Measurements from ENCODE around the gene SPDEF.

Gene SPDEF

GRCh38 chr6:34544776-34545471, 11.2 kb downstream of the SPDEF start:
- no peak for DNase-seq (ENCODE audit: low read depth)

- no peak for DNase-seq (ENCODE audit: low read depth)
Measured at GRCh38 chr6:34544052-34544604, 12.0 kb downstream of the SPDEF start.

- DNase-seq (ENCODE audit: low read depth): no peak
Measured at GRCh38 chr6:34543421-34543820, 12.7 kb downstream of the SPDEF start.

DNA sequence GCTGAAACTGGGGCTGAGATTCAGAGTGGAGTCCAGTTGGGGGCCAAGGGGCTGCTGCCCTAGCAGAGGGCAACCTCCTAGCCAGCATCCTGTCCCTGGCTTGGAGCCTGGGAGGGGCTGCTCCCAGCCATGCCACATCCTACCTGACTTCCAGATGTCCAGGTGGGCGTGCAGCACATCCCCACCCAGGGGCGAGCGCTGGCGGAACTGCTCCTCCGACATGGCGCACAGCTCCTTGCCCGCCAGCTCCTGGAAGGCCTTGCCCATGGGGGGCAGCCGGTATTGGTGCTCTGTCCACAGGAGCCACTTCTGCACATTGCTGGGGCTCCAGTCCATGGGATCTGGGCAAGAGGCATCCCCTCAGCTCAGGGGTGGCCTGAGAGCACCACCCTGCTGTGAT, 15.3 kb downstream of the SPDEF start:
- no peak for DNase-seq (ENCODE audit: low read depth)

DNA sequence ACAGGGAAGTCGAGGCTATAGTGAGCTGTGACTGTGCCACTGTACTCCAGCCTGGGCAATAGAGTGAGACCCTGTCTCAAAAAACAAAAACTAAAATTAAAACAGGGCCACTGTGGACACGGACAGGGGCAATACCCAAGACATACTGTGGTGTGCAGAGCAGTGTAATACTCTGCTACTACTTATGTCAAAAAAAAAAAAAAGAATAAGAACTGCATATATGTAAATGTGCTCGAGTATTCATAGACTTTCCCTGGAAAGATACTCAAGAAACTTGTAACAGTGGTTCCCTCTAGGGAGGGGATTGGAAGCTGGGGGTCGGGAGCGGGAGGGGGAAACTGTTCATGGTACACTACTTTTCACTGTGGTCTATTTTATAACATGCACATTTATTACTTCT, 15.9 kb downstream of the SPDEF start:
- DNase-seq (ENCODE audit: low read depth): no peak

DNA sequence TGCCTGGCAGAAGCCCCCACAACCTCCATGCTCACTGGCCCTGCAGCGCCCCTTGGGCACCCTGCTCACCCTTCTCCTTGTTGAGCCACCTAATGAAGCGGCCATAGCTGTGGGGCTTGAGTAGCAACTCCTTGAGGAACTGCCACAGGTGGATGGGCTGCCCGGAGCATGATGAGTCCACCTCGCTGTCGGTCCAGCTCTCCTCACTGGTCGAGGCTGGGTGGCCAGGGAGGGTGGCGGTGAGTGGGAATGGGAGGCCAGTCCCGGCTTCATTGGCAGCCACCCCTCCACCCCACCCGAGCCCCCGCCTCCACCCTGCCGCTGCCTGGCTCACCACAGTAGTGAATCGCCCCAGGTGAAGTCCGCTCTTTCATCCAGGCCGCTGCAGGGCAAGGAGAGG, 16.9 kb downstream of the SPDEF start:
- no peak for DNase-seq (ENCODE audit: low read depth)

- DNase-seq (ENCODE audit: low read depth): no peak
Measured at GRCh38 chr6:34538581-34538980, 17.5 kb downstream of the SPDEF start.

GRCh38 chr6:34537922-34538550, 18.1 kb downstream of the SPDEF start:
- DNase-seq (ENCODE audit: low read depth): no peak

DNA sequence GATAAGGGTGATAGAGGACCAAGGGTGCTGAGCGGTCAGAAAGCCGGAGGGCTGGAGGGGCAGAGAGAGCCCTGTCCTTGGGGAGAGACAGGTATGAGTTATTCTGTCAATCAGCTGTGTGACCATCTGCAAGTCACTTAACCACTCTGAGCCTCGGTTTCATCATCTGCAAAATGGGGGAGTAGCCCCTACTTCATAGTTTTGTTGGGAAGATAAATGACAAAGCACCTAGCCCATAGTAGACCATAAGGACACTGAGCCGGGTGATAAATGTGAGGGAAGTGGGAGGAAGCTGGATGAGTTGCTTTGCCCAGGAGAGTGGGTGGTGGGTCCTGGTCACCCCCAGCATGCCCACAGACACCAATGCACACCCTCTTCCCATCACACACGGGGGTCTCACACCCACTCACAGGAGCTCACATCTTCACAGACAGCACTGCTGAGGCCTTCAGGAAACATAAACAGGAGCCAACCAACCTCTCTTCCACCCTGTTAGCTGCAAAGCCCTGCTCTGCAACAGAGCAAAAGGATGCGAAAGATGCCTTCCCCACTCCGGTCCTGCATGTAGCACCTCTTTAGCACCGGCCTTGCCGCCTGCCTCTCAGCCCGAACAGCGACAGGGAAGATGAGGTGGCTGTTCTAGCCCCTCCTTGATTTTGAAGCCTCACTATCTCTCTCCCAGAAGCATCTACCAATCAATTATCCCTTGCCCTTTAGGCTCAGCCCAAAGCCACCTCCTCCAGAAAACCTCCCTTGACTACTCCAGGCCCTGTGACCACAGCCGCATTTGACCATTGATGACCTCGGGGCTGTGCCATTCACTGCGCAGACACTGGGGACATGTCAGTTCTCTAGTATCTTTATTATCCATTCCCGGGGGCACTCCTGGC, 18.9 kb downstream of the SPDEF start:
- no peak for DNase-seq (ENCODE audit: low read depth)

- DNase-seq (ENCODE audit: low read depth): no peak
Measured at GRCh38 chr6:34536251-34536958, 19.7 kb downstream of the SPDEF start.

DNA sequence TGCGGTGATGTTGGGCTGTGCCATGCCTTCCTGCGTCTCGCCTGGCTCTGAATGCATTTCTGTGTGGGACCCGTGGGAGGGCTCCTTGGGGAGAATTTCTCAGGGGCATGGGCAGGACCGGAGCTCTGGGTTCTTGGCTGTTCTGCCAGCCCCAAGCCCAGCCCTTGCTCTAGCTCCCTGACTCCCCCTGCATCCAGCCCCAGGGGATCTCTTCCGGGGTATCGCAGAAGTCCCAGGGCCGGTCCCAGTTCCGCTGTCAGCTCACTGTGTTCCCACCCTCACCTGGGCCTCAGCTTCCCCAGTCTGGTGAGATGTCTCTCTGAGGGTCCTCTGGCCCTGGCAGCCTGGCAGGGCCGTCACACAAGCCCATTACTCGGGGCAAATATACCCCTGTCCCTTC, 20.5 kb downstream of the SPDEF start:
- DNase-seq (ENCODE audit: low read depth): no peak

DNA sequence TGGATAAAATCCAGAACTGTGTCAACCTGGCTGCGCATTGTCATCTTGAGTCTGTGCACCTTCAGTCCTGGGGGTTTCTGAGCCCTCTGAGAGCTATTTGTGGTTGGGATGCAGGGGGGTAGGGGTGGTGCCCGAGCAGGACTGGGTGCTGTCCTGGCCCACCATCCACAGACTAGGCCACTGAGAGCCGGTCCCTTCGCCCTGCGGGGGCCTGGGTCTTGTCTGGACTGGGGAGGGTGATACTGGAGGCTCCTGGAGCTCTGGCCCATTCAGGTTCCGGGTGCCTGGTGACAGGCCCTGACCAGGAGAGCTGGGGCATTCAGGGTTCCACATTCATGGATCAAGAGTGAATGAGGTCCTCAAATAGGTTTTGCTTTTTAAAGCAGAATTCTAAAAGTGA, 20.9 kb downstream of the SPDEF start:
- DNase-seq (ENCODE audit: low read depth): no peak

GRCh38 chr6:34534656-34535055, 21.5 kb downstream of the SPDEF start:
- no peak for DNase-seq (ENCODE audit: low read depth)

- DNase-seq (ENCODE audit: low read depth): no peak
Measured at GRCh38 chr6:34534146-34534545, 22.0 kb downstream of the SPDEF start.

DNA sequence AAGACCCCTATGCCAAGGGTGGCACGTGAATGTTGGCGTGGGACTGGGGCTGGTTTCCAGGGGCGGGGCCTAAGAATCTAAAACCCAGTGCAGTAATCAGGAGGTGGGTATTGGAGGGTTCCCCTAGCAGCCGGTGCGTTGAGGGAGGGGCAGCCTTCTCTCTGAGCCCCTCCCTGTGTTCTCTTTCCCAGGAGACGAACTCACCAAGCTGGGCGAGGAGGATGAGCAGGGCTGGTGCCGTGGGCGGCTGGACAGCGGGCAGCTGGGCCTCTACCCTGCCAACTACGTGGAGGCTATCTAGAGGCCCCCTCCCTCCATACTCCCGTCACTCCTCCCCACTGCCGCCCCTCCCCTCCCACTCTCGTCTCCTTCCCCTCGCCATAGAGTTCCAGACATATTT, 23.9 kb downstream of the SPDEF start:
- DNase-seq (ENCODE audit: low read depth): no peak

DNA sequence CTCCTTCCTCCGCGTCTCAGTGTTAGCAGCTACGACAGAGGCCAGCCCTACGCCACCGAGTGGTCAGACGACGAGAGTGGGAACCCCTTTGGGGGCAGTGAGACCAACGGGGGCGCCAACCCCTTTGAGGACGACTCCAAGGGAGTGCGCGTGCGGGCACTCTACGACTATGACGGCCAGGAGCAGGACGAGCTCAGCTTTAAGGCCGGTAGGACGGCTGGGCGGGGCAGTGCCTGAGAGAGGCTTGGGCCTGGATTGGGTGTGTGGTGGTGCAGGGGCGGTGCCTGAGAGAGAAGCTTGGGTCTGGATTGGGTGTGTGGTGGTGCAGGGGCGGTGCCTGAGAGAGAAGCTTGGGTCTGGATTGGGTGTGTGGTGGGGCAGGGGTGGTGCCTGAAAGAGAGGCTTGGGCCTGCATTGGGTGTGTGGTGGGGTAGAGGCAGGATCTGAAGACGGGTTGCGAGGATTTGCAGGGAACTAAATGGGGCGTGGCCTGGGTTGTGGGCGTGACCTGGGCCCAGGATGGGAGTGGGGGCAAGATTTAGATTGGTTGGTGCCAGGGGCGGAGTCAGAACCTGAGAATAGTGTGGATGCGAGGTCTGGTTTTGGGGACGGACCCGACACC, 24.4 kb downstream of the SPDEF start:
- DNase-seq (ENCODE audit: low read depth): no peak

- DNase-seq (ENCODE audit: low read depth): no peak
Measured at GRCh38 chr6:34530753-34531365, 25.3 kb downstream of the SPDEF start.

DNA sequence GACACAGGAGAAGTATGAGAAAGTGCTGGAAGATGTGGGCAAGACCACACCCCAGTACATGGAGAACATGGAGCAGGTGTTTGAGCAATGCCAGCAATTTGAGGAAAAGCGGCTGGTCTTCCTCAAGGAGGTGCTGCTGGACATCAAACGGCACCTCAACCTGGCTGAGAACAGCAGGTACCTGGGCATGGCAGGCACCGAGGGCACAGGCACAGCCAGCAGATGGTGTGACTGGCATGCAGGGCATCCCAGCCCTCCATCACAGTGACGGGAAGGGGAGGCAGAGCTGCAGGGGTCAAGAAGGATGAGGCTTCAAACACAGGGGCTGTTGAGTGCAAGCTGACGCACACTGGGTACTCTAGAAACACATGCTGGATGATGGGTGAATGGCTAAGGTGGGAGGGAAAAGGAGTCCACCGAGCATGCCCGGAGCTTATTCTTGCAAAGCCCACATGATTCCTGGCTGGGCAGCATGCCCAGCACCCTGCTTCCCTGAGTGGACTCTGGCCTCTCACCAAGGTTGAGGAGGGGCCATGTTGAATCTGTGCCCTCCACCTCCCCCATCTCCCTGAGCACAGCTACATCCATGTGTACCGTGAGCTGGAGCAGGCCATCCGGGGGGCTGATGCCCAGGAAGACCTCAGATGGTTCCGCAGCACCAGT, 26.3 kb downstream of the SPDEF start:
- DNase-seq (ENCODE audit: low read depth): no peak

DNA sequence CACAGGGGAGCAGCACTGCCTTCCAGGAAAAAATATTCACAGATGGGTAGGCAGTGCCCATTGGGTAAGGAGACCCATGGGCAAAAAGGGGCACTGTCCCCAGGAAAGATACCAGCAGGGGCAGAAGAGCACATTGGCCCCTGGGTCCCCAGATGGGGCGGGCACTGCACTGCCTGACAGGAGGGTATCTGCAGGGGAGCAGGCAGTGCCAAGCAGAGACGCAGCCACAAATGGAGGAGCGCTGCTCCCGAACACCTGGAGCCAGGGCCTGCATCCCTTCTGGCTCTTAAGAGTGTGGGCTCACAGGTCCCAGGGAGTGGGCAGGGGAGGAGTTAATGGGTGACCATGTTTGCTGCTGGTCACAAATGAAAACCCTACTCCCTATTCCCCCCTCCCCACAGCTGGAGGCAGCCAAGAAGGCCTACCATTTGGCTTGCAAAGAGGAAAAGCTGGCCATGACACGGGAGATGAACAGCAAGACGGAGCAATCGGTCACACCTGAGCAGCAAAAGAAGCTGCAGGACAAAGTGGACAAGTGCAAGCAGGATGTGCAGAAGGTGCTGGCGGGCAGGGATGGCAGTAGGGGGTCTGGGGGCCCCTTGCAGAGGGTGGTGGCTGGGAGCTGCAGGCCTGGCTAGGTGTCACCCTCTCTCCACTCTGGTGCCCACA, 27.0 kb downstream of the SPDEF start:
- DNase-seq (ENCODE audit: low read depth): no peak

Measured in T-helper 22 cell (primary cell).